ENCODE results near the gene NRXN3. TPM values are rescaled to one million over a fixed set of nuclear protein-coding genes. Genes with fewer than 3 reads are reported as not detected.

Gene NRXN3
- total RNA-seq, 4 donors from 2014 or later: 0.04 to 0.16 TPM; not detected in 2

DNA sequence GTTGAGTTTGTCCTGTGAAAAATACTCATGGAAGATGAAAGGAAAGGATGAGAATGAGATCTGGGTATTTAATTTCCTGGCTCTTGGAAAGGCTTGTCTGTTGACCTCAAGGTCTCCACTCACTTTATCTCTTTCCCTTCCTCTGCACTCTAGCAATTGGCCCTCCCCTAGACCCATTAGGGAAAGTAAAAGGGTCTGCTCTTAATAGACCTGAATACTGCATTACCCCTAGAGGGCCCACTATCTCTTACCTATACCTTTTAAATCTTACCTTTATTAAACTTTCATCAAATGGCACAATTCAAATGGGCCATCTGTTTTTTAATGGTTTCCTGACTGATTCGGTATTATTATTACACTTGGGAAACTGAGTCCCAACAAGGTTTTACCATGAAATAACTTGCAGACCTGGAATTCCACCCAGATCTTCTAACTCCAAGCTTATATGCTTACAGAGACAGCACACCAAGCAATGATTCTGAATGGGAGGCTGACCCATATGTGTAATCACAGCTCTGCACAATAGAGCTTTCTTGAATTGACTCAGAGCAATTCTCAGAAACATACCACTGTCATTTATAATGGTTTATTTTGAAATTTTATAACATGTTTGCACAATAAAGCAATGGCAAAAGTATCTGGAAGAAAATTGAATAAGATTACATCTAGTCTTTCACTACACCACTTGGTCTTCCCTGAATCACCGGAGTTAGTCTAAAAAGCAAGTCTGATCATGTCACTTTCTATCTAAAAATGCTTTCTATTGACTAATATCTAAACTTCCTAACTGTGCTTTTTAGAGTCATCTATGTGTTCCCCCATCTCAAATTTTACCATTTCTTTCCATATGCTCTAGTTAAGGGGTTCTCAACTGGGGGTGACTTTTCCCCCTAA is 618.5 kb downstream of the NRXN3 start:
- in situ Hi-C loops (cut with MboI; ENCODE audit: low sequenced_read_pairs in 4 of 4) (no loop called here), intact Hi-C loops (cut with DNase I; ENCODE audit: low total_unique reads) (no loop called here)
- no peaks in the 10 kb centered on the region for H3K27me3 ChIP-seq
- no peak for DNase-seq
- no peaks in the 10 kb centered on the region for H3K36me3 ChIP-seq
- no peak overlapping the region for H3K4me3 ChIP-seq
- no peak overlapping the region for H3K27ac ChIP-seq
- H3K9me3 ChIP-seq: no peaks in the 10 kb centered on the region
- no peaks in the 10 kb centered on the region for H3K4me1 ChIP-seq
- no peak for TF ChIP-seq POLR2A (IDR thresholded peaks at IDR 0.05)
- TF ChIP-seq, protein P1, sequence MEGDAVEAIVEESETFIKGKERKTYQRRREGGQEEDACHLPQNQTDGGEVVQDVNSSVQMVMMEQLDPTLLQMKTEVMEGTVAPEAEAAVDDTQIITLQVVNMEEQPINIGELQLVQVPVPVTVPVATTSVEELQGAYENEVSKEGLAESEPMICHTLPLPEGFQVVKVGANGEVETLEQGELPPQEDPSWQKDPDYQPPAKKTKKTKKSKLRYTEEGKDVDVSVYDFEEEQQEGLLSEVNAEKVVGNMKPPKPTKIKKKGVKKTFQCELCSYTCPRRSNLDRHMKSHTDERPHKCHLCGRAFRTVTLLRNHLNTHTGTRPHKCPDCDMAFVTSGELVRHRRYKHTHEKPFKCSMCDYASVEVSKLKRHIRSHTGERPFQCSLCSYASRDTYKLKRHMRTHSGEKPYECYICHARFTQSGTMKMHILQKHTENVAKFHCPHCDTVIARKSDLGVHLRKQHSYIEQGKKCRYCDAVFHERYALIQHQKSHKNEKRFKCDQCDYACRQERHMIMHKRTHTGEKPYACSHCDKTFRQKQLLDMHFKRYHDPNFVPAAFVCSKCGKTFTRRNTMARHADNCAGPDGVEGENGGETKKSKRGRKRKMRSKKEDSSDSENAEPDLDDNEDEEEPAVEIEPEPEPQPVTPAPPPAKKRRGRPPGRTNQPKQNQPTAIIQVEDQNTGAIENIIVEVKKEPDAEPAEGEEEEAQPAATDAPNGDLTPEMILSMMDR (IDR thresholded peaks at IDR 0.05 in 4 of 5, conservative IDR thresholded peaks at IDR 0.05 in 1 of 5): no peak
- ATAC-seq: no peak

DNA sequence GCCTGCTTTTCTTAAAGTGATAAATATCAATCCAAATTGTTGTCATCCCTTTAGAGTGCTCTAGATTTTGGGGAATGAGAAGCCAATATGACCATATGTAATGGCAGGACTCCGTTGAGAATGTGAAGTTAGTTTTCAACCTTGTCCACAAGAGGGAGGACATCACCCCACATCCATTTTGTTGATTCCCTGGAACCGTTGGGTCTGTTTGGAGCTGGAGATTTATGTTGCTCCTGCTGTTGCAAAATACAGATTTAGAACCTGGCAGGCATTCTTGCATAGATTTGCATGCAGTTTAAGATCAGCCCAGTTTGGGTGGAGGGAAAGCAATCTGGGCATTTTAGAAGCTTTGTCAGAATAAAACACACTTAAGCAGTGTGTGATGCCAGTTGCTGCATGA is 620.1 kb downstream of the NRXN3 start:
- TF ChIP-seq POLR2A (IDR thresholded peaks at IDR 0.05): no peak
- TF ChIP-seq, protein P1 (IDR thresholded peaks at IDR 0.05 in 4 of 5, conservative IDR thresholded peaks at IDR 0.05 in 1 of 5): no peak

DNA sequence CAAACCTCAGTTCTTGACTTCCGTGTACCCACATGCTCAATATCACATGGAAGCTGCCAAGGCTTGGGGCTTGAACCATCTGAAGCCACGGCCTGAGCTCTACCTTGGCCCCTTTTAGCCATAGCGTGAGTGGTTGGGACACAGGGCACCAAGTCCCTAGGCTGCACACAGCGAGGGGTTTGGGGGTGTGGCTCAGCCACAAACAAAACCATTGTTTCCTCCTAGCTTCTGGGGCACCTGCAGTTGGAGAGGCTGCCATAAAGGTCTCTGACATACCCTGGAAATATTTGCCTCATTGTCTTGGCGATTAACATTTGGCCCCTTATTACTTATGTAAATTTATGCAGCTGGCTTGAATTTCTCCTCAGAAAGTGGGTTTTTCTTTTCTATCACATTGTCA is 628.6 kb downstream of the NRXN3 start:
- no peaks in the 10 kb centered on the region for H3K9me3 ChIP-seq
- no peak overlapping the region for H3K27ac ChIP-seq
- in situ Hi-C loops (cut with MboI; ENCODE audit: low sequenced_read_pairs in 4 of 4): no loop called here
- no peaks in the 10 kb centered on the region for H3K27me3 ChIP-seq
- DNase-seq: no peak
- TF ChIP-seq POLR2A (IDR thresholded peaks at IDR 0.05): no peak
- TF ChIP-seq, protein P1 (IDR thresholded peaks at IDR 0.05 in 4 of 5, conservative IDR thresholded peaks at IDR 0.05 in 1 of 5): no peak
- H3K4me3 ChIP-seq: no peak overlapping the region
- no peaks in the 10 kb centered on the region for H3K4me1 ChIP-seq
- intact Hi-C loops (cut with DNase I; ENCODE audit: low total_unique reads): no loop called here
- H3K36me3 ChIP-seq: no peaks in the 10 kb centered on the region
- no peak for ATAC-seq

More for the DNA sequence above, 620.1 kb downstream of the NRXN3 start:
- intact Hi-C loops (cut with DNase I; ENCODE audit: low total_unique reads) (no loop called here), in situ Hi-C loops (cut with MboI; ENCODE audit: low sequenced_read_pairs in 4 of 4) (no loop called here)
- Histone ChIP-seq H3K4me1 (no peaks in the 10 kb centered on the region), H3K27ac (no peak overlapping the region), H3K36me3 (no peaks in the 10 kb centered on the region), H3K4me3 (no peak overlapping the region), H3K9me3 (no peaks in the 10 kb centered on the region), H3K27me3 (no peaks in the 10 kb centered on the region)
- no peak for DNase-seq
- no peak for ATAC-seq

DNA sequence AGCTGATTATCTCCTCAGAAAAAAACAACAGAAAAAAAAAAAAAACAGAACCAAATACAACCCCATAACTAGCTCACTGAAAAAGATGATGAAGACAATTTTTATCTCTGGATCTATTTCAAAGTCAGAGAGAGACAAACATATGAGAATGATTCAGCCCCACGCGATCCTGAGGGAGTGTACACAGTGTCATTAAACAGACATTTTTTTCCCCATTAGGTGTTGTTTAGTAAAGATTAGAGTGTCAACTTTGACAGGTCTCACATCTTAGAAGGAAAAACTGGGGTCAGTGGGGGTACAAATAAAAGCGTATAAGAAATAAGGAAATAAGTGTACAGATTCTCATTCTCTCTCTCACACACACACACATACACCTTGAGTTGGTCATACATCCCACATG is 635.4 kb downstream of the NRXN3 start:
- TF ChIP-seq POLR2A (IDR thresholded peaks at IDR 0.05): no peak
- TF ChIP-seq, protein P1 (IDR thresholded peaks at IDR 0.05 in 4 of 5, conservative IDR thresholded peaks at IDR 0.05 in 1 of 5): no peak
- Histone ChIP-seq H3K36me3 (no peaks in the 10 kb centered on the region), H3K4me1 (no peaks in the 10 kb centered on the region), H3K9me3 (no peaks in the 10 kb centered on the region), H3K27me3 (no peaks in the 10 kb centered on the region), H3K4me3 (no peak overlapping the region), H3K27ac (no peak overlapping the region)
- no peak for ATAC-seq
- no peak for DNase-seq
- intact Hi-C loops (cut with DNase I; ENCODE audit: low total_unique reads) (no loop called here), in situ Hi-C loops (cut with MboI; ENCODE audit: low sequenced_read_pairs in 4 of 4) (no loop called here)
